Adrenal gland (tissue), 5 donors: ENCODE measurements around the gene NBAS.

ENCODE experiments used
- CTCF ChIP-seq, 6 experiments: fragments of 450-650 bp in 4 of 6; fragments of 200-600 bp in 2 of 6; sonication (generic) in 1 of 6; IDR thresholded peaks; 1 replicate in 5 of 6; 2 replicates in 1 of 6; pipeline versions ENCODE4 v1.5.1 to v1.8.0; 2016 to 2021; ENCODE audit warnings: antibody characterized with exemption in 6 of 6, mild to moderate bottlenecking in 2 of 6, moderate library complexity in 1 of 6
- POLR2A ChIP-seq, 2 donors: fragments of 450-650 bp; IDR thresholded peaks; one replicate each; pipeline ENCODE4 v1.6.1; 2017; ENCODE audit warnings: antibody characterized with exemption in 2 of 2, mild to moderate bottlenecking in 2 of 2, moderate library complexity in 1 of 2
- donor health status: DM: no; HTN: no; CAD: no.

- TF ChIP-seq CTCF (IDR thresholded peaks at IDR 0.05) (no peak), POLR2A (IDR thresholded peaks at IDR 0.05) (no peak)
Measured at GRCh38 chr2:15605721-15606120, 44.6 kb upstream of the NBAS start.
